ENCODE measurements around the gene ACOXL. TPM values are rescaled to one million over a fixed set of nuclear protein-coding genes. Genes with fewer than 3 reads are reported as not detected.
A peak's percentile ranks its signal among the peaks of the same experiment; 100 is the strongest.

Gene ACOXL
- total RNA-seq, 2 experiments from 2014 or later, result not detected

DNA sequence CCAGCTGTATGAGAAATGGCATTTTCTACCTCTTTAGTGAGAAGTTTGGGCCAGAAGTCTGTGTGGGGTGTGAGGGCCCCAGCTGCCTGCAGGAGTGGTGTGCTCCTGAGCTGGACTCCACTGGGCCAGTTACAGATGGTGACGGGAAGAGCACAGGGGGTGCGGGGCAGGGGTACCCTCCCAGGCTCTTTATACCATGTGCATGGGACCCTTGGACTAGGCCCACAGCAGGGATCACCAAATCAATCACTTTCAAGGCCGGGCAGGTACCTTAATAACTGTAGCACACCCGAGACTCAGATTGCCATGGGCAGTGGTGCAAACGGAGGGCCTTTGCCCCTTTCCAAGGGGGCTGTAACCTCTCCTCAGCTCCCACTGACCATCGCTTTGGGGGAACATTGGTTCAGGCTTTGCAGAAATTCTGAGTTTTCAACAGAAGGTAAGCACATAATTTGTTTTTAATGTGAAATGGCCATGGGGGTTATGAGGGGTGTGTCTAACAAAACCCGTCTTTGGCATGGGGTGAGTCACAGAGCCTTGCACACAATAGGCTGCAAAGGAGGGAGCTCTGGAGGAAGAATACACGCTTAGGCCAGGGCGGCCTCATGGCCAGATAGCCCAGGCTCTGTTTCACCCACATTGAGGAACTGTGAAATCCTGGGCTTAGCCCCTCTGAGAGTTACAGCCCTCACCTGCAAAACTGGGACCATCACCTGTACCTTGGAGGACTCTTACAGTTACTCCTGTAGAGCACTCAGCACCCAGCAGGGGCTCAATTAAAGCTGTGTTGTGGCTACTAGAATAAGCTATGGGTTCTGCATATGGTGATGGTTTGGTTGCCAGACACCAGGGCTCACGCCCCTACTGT is 247.3 kb downstream of the ACOXL start:
- no peaks in the 10 kb centered on the region for H3K9me3 Mint-ChIP-seq
- CTCF ChIA-PET, result no interaction called here

GRCh38 chr2:110980339-110981062 is 248.1 kb downstream of the ACOXL start:
- no peaks in the 10 kb centered on the region for H3K9me3 Mint-ChIP-seq
- Histone ChIP-seq H3K4me3 (ENCODE audit: low read length) (no peak overlapping the region), H3K9me3 (ENCODE audit: control insufficient read depth in 1 of 2, insufficient read depth in 1 of 2, low read length in 2 of 2) (no peaks in the 10 kb centered on the region), H3K27me3 (ENCODE audit: control insufficient read depth in 1 of 2, insufficient read depth in 2 of 2, low read length in 2 of 2) (no peaks in the 10 kb centered on the region), H3K36me3 (ENCODE audit: insufficient read depth, low read length) (no peaks in the 10 kb centered on the region), H3K4me1 (ENCODE audit: insufficient read depth, low read length) (no peaks in the 10 kb centered on the region), H3K27ac (ENCODE audit: low read depth in 1 of 2, low read length in 2 of 2) (no peak overlapping the region)
- TF ChIP-seq, protein P1, sequence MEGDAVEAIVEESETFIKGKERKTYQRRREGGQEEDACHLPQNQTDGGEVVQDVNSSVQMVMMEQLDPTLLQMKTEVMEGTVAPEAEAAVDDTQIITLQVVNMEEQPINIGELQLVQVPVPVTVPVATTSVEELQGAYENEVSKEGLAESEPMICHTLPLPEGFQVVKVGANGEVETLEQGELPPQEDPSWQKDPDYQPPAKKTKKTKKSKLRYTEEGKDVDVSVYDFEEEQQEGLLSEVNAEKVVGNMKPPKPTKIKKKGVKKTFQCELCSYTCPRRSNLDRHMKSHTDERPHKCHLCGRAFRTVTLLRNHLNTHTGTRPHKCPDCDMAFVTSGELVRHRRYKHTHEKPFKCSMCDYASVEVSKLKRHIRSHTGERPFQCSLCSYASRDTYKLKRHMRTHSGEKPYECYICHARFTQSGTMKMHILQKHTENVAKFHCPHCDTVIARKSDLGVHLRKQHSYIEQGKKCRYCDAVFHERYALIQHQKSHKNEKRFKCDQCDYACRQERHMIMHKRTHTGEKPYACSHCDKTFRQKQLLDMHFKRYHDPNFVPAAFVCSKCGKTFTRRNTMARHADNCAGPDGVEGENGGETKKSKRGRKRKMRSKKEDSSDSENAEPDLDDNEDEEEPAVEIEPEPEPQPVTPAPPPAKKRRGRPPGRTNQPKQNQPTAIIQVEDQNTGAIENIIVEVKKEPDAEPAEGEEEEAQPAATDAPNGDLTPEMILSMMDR (IDR thresholded peaks at IDR 0.05), result no peak
- POLR2A ChIA-PET, result no interaction called here
- CTCF ChIA-PET, result no interaction called here
- intact Hi-C loops (cut with DNase I, micrococcal nuclease), result no loop called here
- H3K27ac Mint-ChIP-seq, result no peak overlapping the region
- DNase-seq (no peak), ATAC-seq (ENCODE audit: poor library complexity) (no peak)
- no peaks in the 10 kb centered on the region for H3K27me3 Mint-ChIP-seq
- H3K4me3 Mint-ChIP-seq, result no peak overlapping the region
- H3K36me3 Mint-ChIP-seq (ENCODE audit: low read depth), result no peaks in the 10 kb centered on the region
- no peaks in the 10 kb centered on the region for H3K4me1 Mint-ChIP-seq (ENCODE audit: low read depth)

More for the DNA sequence above, 247.3 kb downstream of the ACOXL start:
- no peak overlapping the region for H3K4me3 ChIP-seq (ENCODE audit: low read length)
- no peaks in the 10 kb centered on the region for H3K4me1 ChIP-seq (ENCODE audit: insufficient read depth, low read length)
- intact Hi-C loops (cut with DNase I, micrococcal nuclease), result no loop called here
- no peak overlapping the region for H3K27ac Mint-ChIP-seq
- no peaks in the 10 kb centered on the region for H3K36me3 ChIP-seq (ENCODE audit: insufficient read depth, low read length)
- DNase-seq (no peak), ATAC-seq (ENCODE audit: poor library complexity) (no peak)
- TF ChIP-seq, protein P1 (IDR thresholded peaks at IDR 0.05), result no peak
- no peaks in the 10 kb centered on the region for H3K27me3 ChIP-seq (ENCODE audit: control insufficient read depth in 1 of 2, insufficient read depth in 2 of 2, low read length in 2 of 2)
- no peaks in the 10 kb centered on the region for H3K36me3 Mint-ChIP-seq (ENCODE audit: low read depth)
- H3K4me1 Mint-ChIP-seq (ENCODE audit: low read depth), result no peaks in the 10 kb centered on the region
- H3K27me3 Mint-ChIP-seq, result no peaks in the 10 kb centered on the region
- H3K27ac ChIP-seq (ENCODE audit: low read depth in 1 of 2, low read length in 2 of 2), result no peak overlapping the region
- POLR2A ChIA-PET, result no interaction called here
- H3K9me3 ChIP-seq (ENCODE audit: control insufficient read depth in 1 of 2, insufficient read depth in 1 of 2, low read length in 2 of 2), result no peaks in the 10 kb centered on the region
- H3K4me3 Mint-ChIP-seq, result no peak overlapping the region

DNA sequence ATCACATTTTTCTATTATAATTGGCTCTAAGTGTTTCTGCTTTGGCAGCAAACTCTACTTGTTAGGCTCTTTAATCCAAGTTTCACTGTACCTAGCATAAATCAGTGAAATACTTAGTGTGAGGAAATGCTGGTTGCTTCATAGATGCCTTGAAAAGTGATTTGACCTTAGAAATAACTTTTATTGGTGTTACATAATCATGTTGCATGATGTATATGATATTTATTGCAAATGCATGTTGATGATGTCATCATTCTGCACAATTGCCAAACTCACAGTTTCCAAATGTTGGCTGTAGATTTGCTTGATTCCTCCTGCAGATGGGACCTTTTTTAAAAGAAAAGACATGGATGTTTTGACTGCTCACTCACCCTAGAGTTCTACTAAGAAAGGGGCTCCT is 250.8 kb downstream of the ACOXL start:
- Mint-ChIP-seq H3K27ac (no peak overlapping the region), H3K4me3 (no peak overlapping the region), H3K36me3 (ENCODE audit: low read depth) (no peaks in the 10 kb centered on the region), H3K9me3 (no peaks in the 10 kb centered on the region), H3K27me3 (no peaks in the 10 kb centered on the region), H3K4me1 (ENCODE audit: low read depth) (no peaks in the 10 kb centered on the region)
- H3K27ac ChIP-seq (ENCODE audit: low read depth in 1 of 2, low read length in 2 of 2), result no peak overlapping the region
- intact Hi-C loops (cut with DNase I, micrococcal nuclease), result no loop called here
- no peak overlapping the region for H3K4me3 ChIP-seq (ENCODE audit: low read length)
- ATAC-seq (ENCODE audit: poor library complexity), result no peak
- ChIA-PET CTCF (no interaction called here), POLR2A (no interaction called here)
- H3K4me1 ChIP-seq (ENCODE audit: insufficient read depth, low read length), result no peaks in the 10 kb centered on the region
- DNase-seq, result peak in 1 of 14 experiments; percentile 5
- H3K36me3 ChIP-seq (ENCODE audit: insufficient read depth, low read length), result no peaks in the 10 kb centered on the region
- no peaks in the 10 kb centered on the region for H3K27me3 ChIP-seq (ENCODE audit: control insufficient read depth in 1 of 2, insufficient read depth in 2 of 2, low read length in 2 of 2)
- no peaks in the 10 kb centered on the region for H3K9me3 ChIP-seq (ENCODE audit: control insufficient read depth in 1 of 2, insufficient read depth in 1 of 2, low read length in 2 of 2)
- TF ChIP-seq, protein P1 (IDR thresholded peaks at IDR 0.05), result no peak

Data from CD4-positive, alpha-beta T cell (primary cell).